HG03103 (cell line): ENCODE data around the gene NLRX1.
"Not testable (repeated sequence)": the region's sequence is repeated elsewhere in the genome, so short reads cannot be mapped to it uniquely, and the experiment has no call there.

Experiments used
- ATAC-seq: cut with Tn5 transposase; IDR thresholded peaks from one replicate; pipeline ENCODE4 v1.9.1; 2021; ENCODE audit warnings: low read depth; ENCODE audit not compliant: unreplicated experiment

NLRX1 gene

GRCh38 chr11:119180729-119181676 lies 12.5 kb downstream of the NLRX1 start:
- no peak for ATAC-seq

- ATAC-seq, result no peak
Observed at GRCh38 chr11:119181677-119182412, 13.3 kb downstream of the NLRX1 start.

- ATAC-seq, result not testable (repeated sequence)
Observed at GRCh38 chr11:119184399-119184798, 15.9 kb downstream of the NLRX1 start.

GRCh38 chr11:119185981-119186634 lies 17.6 kb downstream of the NLRX1 start:
- ATAC-seq, result no peak

GRCh38 chr11:119187123-119187892 lies 18.8 kb downstream of the NLRX1 start:
- ATAC-seq, result no peak

- ATAC-seq, result no peak
Observed at GRCh38 chr11:119188067-119188466, 19.5 kb downstream of the NLRX1 start.

GRCh38 chr11:119188887-119189286 lies 20.4 kb downstream of the NLRX1 start:
- no peak for ATAC-seq

GRCh38 chr11:119189393-119189792 lies 20.9 kb downstream of the NLRX1 start:
- no peak for ATAC-seq

- no peak for ATAC-seq
Observed at GRCh38 chr11:119190531-119190930, 22.0 kb downstream of the NLRX1 start.

- ATAC-seq, result not testable (repeated sequence)
Observed at GRCh38 chr11:119191265-119191664, 22.7 kb downstream of the NLRX1 start.

- no peak for ATAC-seq
Observed at GRCh38 chr11:119192111-119192510, 23.6 kb downstream of the NLRX1 start.

- no peak for ATAC-seq
Observed at GRCh38 chr11:119193001-119193400, 24.5 kb downstream of the NLRX1 start.

- no peak for ATAC-seq
Observed at GRCh38 chr11:119193626-119194025, 25.1 kb downstream of the NLRX1 start.

- no peak for ATAC-seq
Observed at GRCh38 chr11:119194811-119195440, 26.4 kb downstream of the NLRX1 start.

- ATAC-seq, result no peak
Observed at GRCh38 chr11:119195680-119196079, 27.2 kb downstream of the NLRX1 start.

- ATAC-seq, result no peak
Observed at GRCh38 chr11:119196833-119197483, 28.4 kb downstream of the NLRX1 start.

GRCh38 chr11:119198925-119199324 lies 30.4 kb downstream of the NLRX1 start:
- no peak for ATAC-seq

GRCh38 chr11:119201236-119201635 lies 32.7 kb downstream of the NLRX1 start:
- not testable (repeated sequence) for ATAC-seq

- ATAC-seq, result no peak
Observed at GRCh38 chr11:119202554-119202953, 34.0 kb downstream of the NLRX1 start.
